Activated naive CD8-positive, alpha-beta T cell (primary cell): ENCODE results near the gene GDF9.
A peak's percentile ranks its signal among the peaks of the same experiment; 100 is the strongest.

ENCODE experiments used
- H3K27ac Mint-ChIP-seq: one replicate; pipeline ENCODE4 v1.8.0; 2021; ENCODE audit warnings: mixed read lengths
- H3K27me3 Mint-ChIP-seq: one replicate; pipeline ENCODE4 v1.8.0; 2021; ENCODE audit warnings: mixed read lengths
- H3K36me3 Mint-ChIP-seq: one replicate; pipeline ENCODE4 v1.8.0; 2021; ENCODE audit warnings: mixed read lengths
- H3K4me1 Mint-ChIP-seq: one replicate; pipeline ENCODE4 v1.8.0; 2021; ENCODE audit warnings: low read depth, mixed read lengths
- H3K4me3 Mint-ChIP-seq: one replicate; pipeline ENCODE4 v1.8.0; 2021; ENCODE audit warnings: mild to moderate bottlenecking, mixed read lengths
- H3K9me3 Mint-ChIP-seq: one replicate; pipeline ENCODE4 v1.8.0; 2021; ENCODE audit warnings: low read depth, mixed read lengths

GDF9 gene

GRCh38 chr5:132836852-132837251 is 29.4 kb downstream of the GDF9 start:
- Mint-ChIP-seq H3K4me3 (no peak overlapping the region), H3K9me3 (no peaks in the 10 kb centered on the region), H3K4me1 (no peaks in the 10 kb centered on the region), H3K36me3 (no peaks in the 10 kb centered on the region), H3K27me3 (peaks cover 4% of the 10 kb centered on the region), H3K27ac (no peak overlapping the region)

DNA sequence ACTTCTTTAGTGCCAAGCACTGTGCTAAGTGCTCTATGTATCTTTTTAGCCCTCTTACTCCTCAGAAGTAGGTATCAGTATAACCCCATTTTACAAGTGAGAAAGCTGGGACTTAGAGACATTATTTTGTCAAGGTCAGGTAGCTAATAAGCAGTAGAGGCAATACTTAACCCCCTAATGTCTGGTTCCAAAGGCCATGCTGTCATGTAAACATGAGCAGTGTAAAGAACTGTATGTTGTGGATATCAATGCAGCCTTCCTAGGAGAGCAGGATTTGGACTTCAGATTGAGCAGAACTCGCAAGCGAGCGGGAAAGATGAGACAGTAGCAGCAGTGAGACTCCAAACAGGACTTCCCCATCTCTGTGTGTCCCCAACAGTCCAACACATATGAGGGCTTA is 32.2 kb downstream of the GDF9 start:
- H3K27me3 Mint-ChIP-seq = peaks cover 9% of the 10 kb centered on the region
- H3K9me3 Mint-ChIP-seq = no peaks in the 10 kb centered on the region
- H3K27ac Mint-ChIP-seq = no peak overlapping the region
- H3K36me3 Mint-ChIP-seq = no peaks in the 10 kb centered on the region
- no peak overlapping the region for H3K4me3 Mint-ChIP-seq
- peaks cover 6% of the 10 kb centered on the region for H3K4me1 Mint-ChIP-seq

DNA sequence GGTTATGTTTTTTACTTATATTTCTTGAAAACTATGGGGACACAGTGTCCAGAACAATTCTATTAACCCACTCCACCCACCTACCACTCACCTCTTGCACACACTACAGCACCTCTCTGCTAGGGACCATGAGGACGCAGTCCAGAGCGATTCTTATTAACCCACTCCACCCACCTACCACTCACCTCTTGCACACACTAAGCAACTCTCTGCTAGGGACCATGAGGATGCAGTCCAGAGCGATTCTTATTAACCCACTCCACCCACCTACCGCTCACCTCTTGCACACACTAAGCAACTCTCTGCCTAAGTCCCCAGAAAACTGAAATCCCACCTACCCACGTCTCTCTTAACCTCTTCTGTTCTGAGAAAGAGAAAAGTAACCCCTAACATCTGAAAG is 33.7 kb downstream of the GDF9 start:
- H3K9me3 Mint-ChIP-seq = no peaks in the 10 kb centered on the region
- no peaks in the 10 kb centered on the region for H3K36me3 Mint-ChIP-seq
- H3K4me1 Mint-ChIP-seq = peaks cover 8% of the 10 kb centered on the region
- H3K27ac Mint-ChIP-seq = no peak overlapping the region
- H3K27me3 Mint-ChIP-seq = peaks cover 16% of the 10 kb centered on the region
- H3K4me3 Mint-ChIP-seq = no peak overlapping the region

DNA sequence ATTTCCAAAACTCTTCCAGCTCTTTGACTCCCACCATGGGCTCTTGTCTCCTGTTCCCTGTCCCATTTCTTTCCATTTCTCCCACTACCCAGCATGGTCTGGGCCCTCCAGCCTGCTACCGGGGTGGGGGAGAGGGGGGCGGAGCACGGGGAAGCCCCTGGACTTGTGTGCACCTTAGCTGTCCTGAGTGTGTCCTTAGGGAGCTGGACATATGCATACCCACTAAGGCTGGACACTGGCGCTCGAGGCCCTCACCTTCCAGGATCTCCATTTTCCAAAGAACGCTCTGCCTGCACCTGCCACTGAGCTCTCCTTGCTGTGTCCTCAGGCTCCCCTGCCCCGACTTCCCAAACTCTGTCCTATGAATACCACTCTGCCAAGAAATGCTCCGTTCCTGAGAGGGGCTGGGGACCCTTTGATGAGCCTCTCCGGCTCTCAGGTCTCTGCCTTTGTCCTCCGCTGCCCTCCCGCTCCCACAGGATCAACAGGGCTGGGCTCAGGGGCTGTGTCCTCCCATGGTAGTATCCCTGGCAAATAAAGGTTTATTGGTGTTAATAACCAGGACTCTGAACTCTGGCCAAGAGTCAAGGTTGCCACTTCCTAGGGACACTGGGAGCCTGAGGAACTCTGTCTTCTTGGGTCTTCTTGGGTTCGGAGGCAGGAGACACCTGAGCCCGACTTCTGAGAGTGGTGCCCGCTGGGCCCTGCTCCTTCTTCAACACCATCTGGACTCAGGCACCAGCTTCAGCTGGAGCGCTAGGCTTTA is 35.0 kb downstream of the GDF9 start:
- H3K9me3 Mint-ChIP-seq = no peaks in the 10 kb centered on the region
- H3K4me3 Mint-ChIP-seq = peak overlapping the region; percentile 81
- peaks cover 8% of the 10 kb centered on the region for H3K4me1 Mint-ChIP-seq
- H3K27ac Mint-ChIP-seq = no peak overlapping the region
- no peaks in the 10 kb centered on the region for H3K36me3 Mint-ChIP-seq
- H3K27me3 Mint-ChIP-seq = peaks cover 25% of the 10 kb centered on the region

DNA sequence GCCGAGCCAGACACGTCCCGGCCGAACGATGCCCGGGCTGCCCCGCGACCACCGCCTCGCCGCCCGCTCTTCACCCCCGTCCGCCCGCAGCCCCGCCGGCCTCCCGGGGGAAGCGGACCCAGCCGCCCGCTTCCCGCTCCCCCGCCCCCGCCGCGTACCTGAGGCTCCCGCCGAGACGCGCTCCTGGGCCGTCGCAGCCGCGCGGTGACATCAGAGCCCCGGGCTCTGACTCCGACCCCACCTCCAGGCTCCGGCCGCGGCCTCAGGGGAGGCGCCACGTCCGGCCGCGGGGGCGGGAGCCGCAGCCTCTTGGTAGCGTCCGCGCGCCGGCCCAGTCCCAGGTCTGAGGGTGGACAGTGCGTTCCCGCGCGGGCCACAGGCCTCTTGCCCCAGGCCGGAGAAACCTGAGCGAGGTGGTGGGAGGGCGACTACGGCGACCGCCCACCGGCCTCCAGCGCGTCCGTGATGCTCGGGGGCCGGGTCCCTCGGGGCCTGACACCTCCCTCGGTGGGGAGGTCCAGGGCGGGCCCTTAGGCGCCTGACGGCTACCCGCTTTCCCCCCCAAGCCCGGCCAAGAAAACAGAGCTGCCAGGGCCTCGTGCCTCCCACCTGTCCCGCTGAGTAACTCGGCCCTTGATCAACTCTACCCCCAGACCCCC is 35.7 kb downstream of the GDF9 start, which contains the start of gene SHROOM1:
Gene SHROOM1, minus strand, starts transcription at position 212 of the 659 bp plus-strand sequence. CDS start 4,507 bp downstream, outside the sequence.
- Mint-ChIP-seq H3K27me3 (peaks cover 25% of the 10 kb centered on the region), H3K9me3 (no peaks in the 10 kb centered on the region), H3K27ac (no peak within 1 kb of the TSS), H3K4me3 (peak within 1 kb of the TSS; percentile 84), H3K36me3 (no peaks in the 10 kb centered on the region), H3K4me1 (peaks cover 8% of the 10 kb centered on the region)

GRCh38 chr5:132829742-132830435 is 36.4 kb downstream of the GDF9 start:
- no peaks in the 10 kb centered on the region for H3K36me3 Mint-ChIP-seq
- H3K4me3 Mint-ChIP-seq = peak overlapping the region; percentile 84
- no peak overlapping the region for H3K27ac Mint-ChIP-seq
- peaks cover 8% of the 10 kb centered on the region for H3K4me1 Mint-ChIP-seq
- no peaks in the 10 kb centered on the region for H3K9me3 Mint-ChIP-seq
- peaks cover 25% of the 10 kb centered on the region for H3K27me3 Mint-ChIP-seq

- Mint-ChIP-seq H3K4me3 (peak overlapping the region; percentile 84), H3K27ac (peak overlapping the region; percentile 50), H3K9me3 (no peaks in the 10 kb centered on the region), H3K27me3 (peaks cover 22% of the 10 kb centered on the region), H3K36me3 (no peaks in the 10 kb centered on the region), H3K4me1 (peaks cover 8% of the 10 kb centered on the region)
Observed at GRCh38 chr5:132828846-132829494, 37.3 kb downstream of the GDF9 start.

DNA sequence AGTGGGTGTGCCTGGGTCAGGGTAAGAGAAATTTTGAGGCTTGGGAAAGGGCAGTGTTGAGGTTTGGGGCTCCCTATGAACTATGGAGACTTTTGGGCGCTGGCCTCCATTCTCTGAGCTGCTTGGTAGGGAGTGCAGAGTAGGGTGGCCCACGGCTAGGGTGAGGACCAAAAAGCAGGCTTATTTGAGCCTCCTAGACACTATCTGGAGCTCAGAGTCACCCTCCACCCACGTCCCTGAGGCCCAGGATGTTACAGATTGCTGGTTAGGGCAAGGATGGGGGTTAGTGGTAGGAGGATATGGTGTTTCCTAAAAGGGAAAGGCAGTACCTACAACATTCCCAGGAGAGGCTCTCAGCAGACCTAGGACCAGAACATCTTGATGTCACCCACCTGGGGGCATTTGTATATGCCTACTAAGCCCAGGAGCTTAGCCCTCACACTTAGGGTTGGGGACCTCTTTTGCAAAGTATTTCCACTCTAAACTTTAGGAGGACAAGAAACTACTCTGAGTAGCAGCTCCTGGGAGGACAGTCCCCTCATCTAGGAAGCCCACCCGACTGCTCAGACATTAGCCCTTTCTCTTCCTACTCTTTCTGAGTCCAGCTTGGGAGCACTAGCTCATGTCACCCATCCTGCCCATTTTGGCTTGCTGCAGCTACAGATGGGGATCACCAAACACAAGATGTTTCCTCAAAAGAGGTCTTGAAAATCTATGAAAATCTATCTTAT is 38.2 kb downstream of the GDF9 start:
- Mint-ChIP-seq H3K36me3 (no peaks in the 10 kb centered on the region), H3K27ac (no peak overlapping the region), H3K4me3 (no peak overlapping the region), H3K4me1 (peaks cover 8% of the 10 kb centered on the region), H3K9me3 (no peaks in the 10 kb centered on the region), H3K27me3 (peaks cover 24% of the 10 kb centered on the region)

GRCh38 chr5:132826424-132827082 is 39.7 kb downstream of the GDF9 start:
- Mint-ChIP-seq H3K4me1 (peaks cover 8% of the 10 kb centered on the region), H3K9me3 (no peaks in the 10 kb centered on the region), H3K27ac (no peak overlapping the region), H3K36me3 (no peaks in the 10 kb centered on the region), H3K4me3 (peak overlapping the region; percentile 52), H3K27me3 (peaks cover 24% of the 10 kb centered on the region)

DNA sequence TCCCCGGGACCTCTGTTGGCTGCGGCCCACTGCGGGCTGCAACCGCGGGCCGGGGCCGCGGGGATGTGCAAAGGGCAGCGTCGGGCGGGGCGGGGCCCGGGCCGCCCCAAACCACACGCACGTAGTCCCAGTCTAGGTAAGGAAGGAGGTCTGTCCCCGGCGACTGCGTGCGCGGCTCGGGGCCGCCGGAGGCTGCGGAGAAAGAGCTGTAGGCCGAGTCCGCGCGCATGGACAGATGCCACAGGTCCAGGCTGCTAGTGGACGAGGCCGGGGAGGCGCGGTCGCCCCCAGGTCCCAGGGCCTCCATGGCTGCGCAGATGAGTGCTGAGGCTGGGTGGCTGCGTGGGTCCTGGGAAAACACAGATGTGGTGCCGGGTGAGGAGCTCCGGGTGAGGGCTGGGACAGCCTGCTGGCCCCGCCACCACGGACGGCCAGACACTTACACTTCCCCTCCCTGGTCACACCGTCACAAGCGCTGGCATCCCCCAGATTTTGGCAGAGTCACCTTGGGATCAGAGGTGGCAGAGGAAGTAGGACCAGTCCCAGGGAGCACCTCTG is 40.4 kb downstream of the GDF9 start:
- Mint-ChIP-seq H3K27me3 (peaks cover 23% of the 10 kb centered on the region), H3K4me3 (peak overlapping the region; percentile 34), H3K9me3 (no peaks in the 10 kb centered on the region), H3K4me1 (peaks cover 6% of the 10 kb centered on the region), H3K27ac (no peak overlapping the region), H3K36me3 (no peaks in the 10 kb centered on the region)

GRCh38 chr5:132825033-132825833 is 41.0 kb downstream of the GDF9 start:
- Mint-ChIP-seq H3K4me3 (no peak overlapping the region), H3K36me3 (no peaks in the 10 kb centered on the region), H3K4me1 (peaks cover 7% of the 10 kb centered on the region), H3K27ac (no peak overlapping the region), H3K9me3 (no peaks in the 10 kb centered on the region), H3K27me3 (peaks cover 23% of the 10 kb centered on the region)

DNA sequence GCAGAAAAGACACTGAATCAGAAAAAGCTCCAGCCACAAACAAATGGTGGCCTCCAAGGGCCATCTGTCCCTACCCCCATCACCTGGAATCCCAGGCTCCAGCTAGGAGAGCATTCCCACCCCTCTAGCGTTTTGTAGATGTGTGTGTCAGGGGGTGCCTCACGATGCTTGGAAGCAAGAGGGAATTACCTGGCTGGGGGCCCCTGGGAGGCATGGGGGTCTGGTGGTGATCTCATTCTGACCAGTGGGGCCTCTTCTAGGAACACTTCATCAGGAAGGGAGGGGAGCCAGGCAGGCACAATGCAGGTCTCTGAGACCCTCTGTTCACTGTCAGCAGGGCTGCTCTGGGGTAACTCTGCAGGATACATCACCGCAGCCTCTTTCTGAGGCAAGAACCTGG is 41.8 kb downstream of the GDF9 start:
- Mint-ChIP-seq H3K36me3 (no peaks in the 10 kb centered on the region), H3K4me3 (peak overlapping the region; percentile 62), H3K4me1 (peaks cover 13% of the 10 kb centered on the region), H3K9me3 (no peaks in the 10 kb centered on the region), H3K27ac (no peak overlapping the region), H3K27me3 (peaks cover 23% of the 10 kb centered on the region)

DNA sequence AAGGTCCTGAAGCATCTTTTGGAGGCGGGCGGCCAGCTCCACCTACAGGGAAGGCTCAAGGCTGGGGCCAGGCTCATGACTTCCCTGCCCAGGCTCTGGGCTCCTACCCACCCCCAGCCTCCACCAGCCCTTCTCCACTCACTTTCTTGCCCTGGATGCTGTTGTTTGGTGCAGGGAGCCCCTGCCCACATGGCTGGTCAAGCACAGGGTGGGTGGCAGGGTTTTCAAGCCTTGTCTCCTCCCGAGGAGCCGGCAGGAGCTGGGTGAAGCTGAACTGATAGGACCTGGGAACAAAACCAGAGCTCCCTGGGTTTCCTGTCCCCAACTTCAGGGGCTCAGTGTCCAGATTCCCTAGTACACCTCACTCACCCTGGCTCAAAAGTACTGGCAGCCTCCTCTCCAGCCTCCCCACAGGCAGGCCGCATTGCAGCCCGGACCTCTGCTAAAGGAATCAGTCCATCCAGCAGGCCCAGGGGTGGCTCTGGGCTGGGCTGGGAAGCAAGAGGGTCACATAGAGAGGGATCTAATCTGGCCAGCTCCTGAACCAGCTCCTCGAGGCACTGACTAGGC is 42.7 kb downstream of the GDF9 start:
- H3K27me3 Mint-ChIP-seq = peaks cover 17% of the 10 kb centered on the region
- H3K27ac Mint-ChIP-seq = no peak overlapping the region
- H3K4me1 Mint-ChIP-seq = peaks cover 10% of the 10 kb centered on the region
- H3K36me3 Mint-ChIP-seq = no peaks in the 10 kb centered on the region
- H3K9me3 Mint-ChIP-seq = no peaks in the 10 kb centered on the region
- peak overlapping the region; percentile 13 for H3K4me3 Mint-ChIP-seq
